GM06990 (cell line): ENCODE results near the gene SHISA7.
A peak's percentile ranks its signal among the peaks of the same experiment; 100 is the strongest.

Experiments
- DNase-seq: peaks from one replicate; pipeline ENCODE4 v3.0.0-alpha.2; 2011; ENCODE audit not compliant: insufficient read length; ENCODE audit errors: extremely low read depth
- H3K27me3 ChIP-seq: replicated peaks from 2 replicates; pipeline ENCODE4 v1.6.0; 2011; ENCODE audit warnings: low read length; ENCODE audit not compliant: control insufficient read depth, insufficient read depth
- H3K36me3 ChIP-seq: 2 replicates; pipeline ENCODE4 v1.5.1; 2011; ENCODE audit warnings: low read length; ENCODE audit not compliant: control insufficient read depth, insufficient read depth
- H3K4me3 ChIP-seq: replicated peaks from 2 replicates; pipeline ENCODE4 v1.5.1; 2011; ENCODE audit warnings: low read depth, mild to moderate bottlenecking, control low read depth, low read length
- CTCF ChIP-seq: IDR thresholded peaks from 2 replicates; pipeline ENCODE4 v1.5.1; 2011; ENCODE audit warnings: low read length, control low read depth, mild to moderate bottlenecking, inconsistent platforms; ENCODE audit not compliant: insufficient read depth, poor library complexity, severe bottlenecking

SHISA7 gene

GRCh38 chr19:55453511-55454260, 10.6 kb upstream of the SHISA7 start:
- no peak for TF ChIP-seq CTCF
- peaks cover 5% of the 10 kb centered on the region for H3K36me3 ChIP-seq
- H3K27me3 ChIP-seq: no peaks in the 10 kb centered on the region; the same call in 1 of the 2 replicates
- no peak for DNase-seq
- no peak overlapping the region for H3K4me3 ChIP-seq

GRCh38 chr19:55452749-55453346, 9.7 kb upstream of the SHISA7 start:
- DNase-seq: peak; percentile 58
- no peak for TF ChIP-seq CTCF
- H3K36me3 ChIP-seq: peaks cover 5% of the 10 kb centered on the region
- no peak overlapping the region for H3K4me3 ChIP-seq
- no peaks in the 10 kb centered on the region; the same call in 1 of the 2 replicates for H3K27me3 ChIP-seq

GRCh38 chr19:55451965-55452748, 9.1 kb upstream of the SHISA7 start:
- TF ChIP-seq CTCF: no peak
- H3K27me3 ChIP-seq: no peaks in the 10 kb centered on the region; the same call in 1 of the 2 replicates
- H3K4me3 ChIP-seq: no peak overlapping the region
- no peak for DNase-seq
- peaks cover 5% of the 10 kb centered on the region for H3K36me3 ChIP-seq

- DNase-seq: no peak
Measured at GRCh38 chr19:55451163-55451964, 8.3 kb upstream of the SHISA7 start.

More at GRCh38 chr19:55451163-55451964, 8.3 kb upstream of the SHISA7 start:
- peaks cover 5% of the 10 kb centered on the region for H3K36me3 ChIP-seq
- no peaks in the 10 kb centered on the region; the same call in 1 of the 2 replicates for H3K27me3 ChIP-seq
- TF ChIP-seq CTCF: no peak
- no peak overlapping the region; the same call in 1 of the 2 replicates for H3K4me3 ChIP-seq
